Lung (tissue), 12 donors: Measurements from ENCODE around the gene STARD7. TPM values are rescaled to one million over a fixed set of nuclear protein-coding genes. Genes with fewer than 3 reads are reported as not detected.

ENCODE experiments used
- ATAC-seq: fragments of 200-7000 bp; cut with Tn5 transposase; one replicate; pipeline ENCODE4 v1.9.1; 2020; ENCODE audit warnings: moderate number of reproducible peaks; ENCODE audit not compliant: insufficient read depth, low FRiP score
- DNase-seq, 3 donors: peaks; one replicate each; pipeline ENCODE4 v3.0.0-alpha.2; 2013 to 2017
- H3K27ac ChIP-seq, 2 donors: one replicate each; pipeline ENCODE4 v1.5.1; 2013; ENCODE audit warnings: mild to moderate bottlenecking in 2 of 2, moderate library complexity in 2 of 2, control low read depth in 1 of 2, inconsistent platforms in 1 of 2, low read depth in 1 of 2, low read length in 1 of 2
- H3K27me3 ChIP-seq, 3 donors: one replicate each; pipeline ENCODE4 v1.5.1; 2013; ENCODE audit warnings: low read length in 2 of 3; ENCODE audit not compliant: control insufficient read depth in 3 of 3, insufficient read depth in 3 of 3
- H3K36me3 ChIP-seq, 4 donors: one replicate each; pipeline ENCODE4 v1.5.1; 2013; ENCODE audit warnings: low read length in 4 of 4, mild to moderate bottlenecking in 1 of 4, moderate library complexity in 1 of 4; ENCODE audit not compliant: control insufficient read depth in 4 of 4, insufficient read depth in 4 of 4
- H3K4me1 ChIP-seq, 5 donors: one replicate each; pipeline ENCODE4 v1.5.1; 2013; ENCODE audit warnings: low read length in 5 of 5, mild to moderate bottlenecking in 2 of 5, moderate library complexity in 1 of 5; ENCODE audit not compliant: control insufficient read depth in 5 of 5, insufficient read depth in 5 of 5
- H3K4me3 ChIP-seq: one replicate; pipeline ENCODE4 v1.5.1; 2013; ENCODE audit warnings: mild to moderate bottlenecking, control low read depth, moderate library complexity
- H3K9ac ChIP-seq, 2 donors: one replicate each; pipeline ENCODE4 v1.5.1; 2013; ENCODE audit warnings: low read length in 2 of 2, control low read depth in 1 of 2; ENCODE audit not compliant: insufficient read depth in 1 of 2
- H3K9me3 ChIP-seq, 4 donors: one replicate each; pipeline ENCODE4 v1.5.1; 2013; ENCODE audit warnings: low read length in 3 of 4, mild to moderate bottlenecking in 1 of 4, moderate library complexity in 1 of 4; ENCODE audit not compliant: control insufficient read depth in 4 of 4, insufficient read depth in 3 of 4
- CTCF ChIP-seq: IDR thresholded peaks from 2 replicates; pipeline ENCODE4 v1.5.1; 2012; ENCODE audit warnings: mild to moderate bottlenecking; ENCODE audit errors: control extremely low read depth, extremely low read depth
- WGBS, 2 donors: extraction: QIAGEN DNeasy Blood & Tissue Kit; methylation state at CpG; one replicate each; pipeline ENCODE4 v1.1.7; 2013; 5-methylcytosine and 5-hydroxymethylcytosine counted together
- polyA plus RNA-seq, 2 donors: library from polyadenylated mRNA; stranded (reverse); fragments of 200-250 nt; gene quantifications; one replicate each; pipeline ENCODE4 v1.2.1, GENCODE V29; 2013
- total RNA-seq, 2 donors: library from RNA; depleted of rRNA in 1 of 2; stranded (reverse); fragments of >200 nt in 1 of 2; gene quantifications; one replicate each; pipeline ENCODE4 v1.2.1, GENCODE V29; 2014 to 2021
- donor health status: control.
- donor health status: control.
- donor health status: Bipolar disorder and iron deficiency.
- donor health status: healthy.
- donor health status: DM: yes; HTN: yes; CAD: no.

Gene STARD7
- total and polyA plus RNA-seq, 4 donors: 52.2 to 141 (median 92.9) TPM

GRCh38 chr2:96191937-96192670, 16.5 kb downstream of the STARD7 start:
- H3K9me3 ChIP-seq: no peaks in the 10 kb centered on the region
- peaks cover 26 to 45% (median 37%) of the 10 kb centered on the region in 4 donors for H3K36me3 ChIP-seq
- H3K4me1 ChIP-seq: peaks cover 0 to 16% (median 0%) of the 10 kb centered on the region in 5 donors
- 95 to 96% methylated on average over 11 of the region's 11 CpGs for WGBS, 2 donors
- H3K27ac ChIP-seq: peak overlapping the region in 1 of 2 donors; percentile 93
- H3K4me3 ChIP-seq: no peak overlapping the region
- no peak for TF ChIP-seq CTCF
- ATAC-seq (no peak), DNase-seq (no peak)
- H3K27me3 ChIP-seq: no peaks in the 10 kb centered on the region
- no peak overlapping the region for H3K9ac ChIP-seq

GRCh38 chr2:96188821-96189526, 19.7 kb downstream of the STARD7 start:
- H3K36me3 ChIP-seq: peaks cover 33 to 51% (median 44%) of the 10 kb centered on the region in 4 donors
- peak overlapping the region in 1 of 2 donors; percentile 90 for H3K27ac ChIP-seq
- ATAC-seq (no peak), DNase-seq (no peak)
- no peaks in the 10 kb centered on the region for H3K27me3 ChIP-seq
- H3K4me3 ChIP-seq: no peak overlapping the region
- H3K4me1 ChIP-seq: peaks cover 0 to 12% (median 0%) of the 10 kb centered on the region in 5 donors
- WGBS, 2 donors: 91 to 94% methylated on average over 12 of the region's 12 CpGs
- no peak for TF ChIP-seq CTCF
- H3K9me3 ChIP-seq: no peaks in the 10 kb centered on the region
- no peak overlapping the region for H3K9ac ChIP-seq

GRCh38 chr2:96186562-96186961, 22.1 kb downstream of the STARD7 start:
- 91 to 94% methylated on average over 5 of the region's 5 CpGs for WGBS, 2 donors
- Histone ChIP-seq H3K36me3 (peaks cover 18 to 36% (median 27%) of the 10 kb centered on the region in 4 donors), H3K4me1 (peaks cover 0 to 5% (median 0%) of the 10 kb centered on the region in 5 donors), H3K27ac (peak overlapping the region in 1 of 2 donors; percentile 90), H3K9ac (no peak overlapping the region), H3K9me3 (no peaks in the 10 kb centered on the region), H3K27me3 (no peaks in the 10 kb centered on the region), H3K4me3 (no peak overlapping the region)
- TF ChIP-seq CTCF: no peak
- no peak for DNase-seq
- no peak for ATAC-seq
